Measurements from ENCODE around the gene ELL2.
"Not testable (repeated sequence)": the region's sequence is repeated elsewhere in the genome, so short reads cannot be mapped to it uniquely, and the experiment has no call there.

Gene ELL2

GRCh38 chr5:95907740-95908706, 53.6 kb downstream of the ELL2 start:
- DNase-seq (ENCODE audit: low read depth in 2 of 2): no peak

DNA sequence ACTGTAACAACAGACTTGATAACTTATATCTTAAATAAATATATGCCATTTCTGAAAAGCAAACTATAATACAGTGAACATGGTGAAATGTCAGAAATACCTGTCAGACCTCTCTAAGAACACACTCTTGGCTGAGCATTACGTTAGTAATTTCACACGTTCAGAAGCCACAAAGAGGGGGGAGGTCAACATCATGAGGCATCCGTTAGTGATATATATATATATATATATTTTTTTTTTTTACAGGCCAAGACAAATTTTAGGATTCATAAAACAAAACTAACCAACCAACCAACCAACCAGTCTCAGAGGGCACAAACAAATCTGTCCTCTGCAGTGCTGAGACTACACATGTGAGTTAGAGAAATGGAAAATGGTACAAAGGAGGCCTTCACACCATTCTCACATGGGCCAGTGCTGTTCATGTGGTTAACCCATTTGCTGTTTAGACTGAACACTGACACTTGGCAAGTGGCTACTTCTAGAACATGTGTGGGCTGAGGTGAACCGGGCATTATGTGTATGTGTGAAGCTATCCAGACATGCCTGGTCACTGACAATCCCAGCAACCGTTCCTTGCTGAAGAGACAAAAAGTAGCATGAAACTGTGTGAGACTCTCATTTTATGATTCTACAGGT, 54.5 kb downstream of the ELL2 start:
- DNase-seq (ENCODE audit: low read depth in 2 of 2): no peak

GRCh38 chr5:95906398-95906797, 55.3 kb downstream of the ELL2 start:
- DNase-seq (ENCODE audit: low read depth in 2 of 2): not testable (repeated sequence)

GRCh38 chr5:95904827-95905226, 56.8 kb downstream of the ELL2 start:
- DNase-seq (ENCODE audit: low read depth in 2 of 2): no peak

GRCh38 chr5:95903838-95904237, 57.8 kb downstream of the ELL2 start:
- no peak for DNase-seq (ENCODE audit: low read depth in 2 of 2)

- DNase-seq (ENCODE audit: low read depth in 2 of 2): no peak
These were observed 59.7 kb downstream of the ELL2 start for GRCh38 chr5:95901676-95902627.

GRCh38 chr5:95900383-95900958, 61.2 kb downstream of the ELL2 start:
- DNase-seq (ENCODE audit: low read depth in 2 of 2): no peak

DNA sequence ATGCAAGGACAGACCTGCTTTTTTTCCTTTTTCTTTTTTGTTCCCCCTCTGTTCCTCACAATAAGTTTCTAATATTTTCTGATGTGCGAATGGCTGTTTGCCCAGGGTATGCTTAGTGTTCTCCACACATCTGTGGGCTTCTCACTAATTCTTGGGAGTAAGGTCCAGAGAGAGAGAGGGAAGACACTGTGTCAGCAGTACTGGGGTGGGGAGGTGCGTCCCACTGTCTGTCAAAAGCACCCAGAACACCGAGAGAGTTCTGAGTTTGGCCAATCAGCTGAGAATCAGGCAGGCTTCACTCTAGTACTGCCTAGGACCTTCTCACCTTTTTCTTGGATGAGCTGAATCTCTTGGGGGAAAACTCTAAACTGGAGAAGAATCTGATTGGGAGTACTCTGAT, 61.8 kb downstream of the ELL2 start:
- no peak for DNase-seq (ENCODE audit: low read depth in 2 of 2)

DNA sequence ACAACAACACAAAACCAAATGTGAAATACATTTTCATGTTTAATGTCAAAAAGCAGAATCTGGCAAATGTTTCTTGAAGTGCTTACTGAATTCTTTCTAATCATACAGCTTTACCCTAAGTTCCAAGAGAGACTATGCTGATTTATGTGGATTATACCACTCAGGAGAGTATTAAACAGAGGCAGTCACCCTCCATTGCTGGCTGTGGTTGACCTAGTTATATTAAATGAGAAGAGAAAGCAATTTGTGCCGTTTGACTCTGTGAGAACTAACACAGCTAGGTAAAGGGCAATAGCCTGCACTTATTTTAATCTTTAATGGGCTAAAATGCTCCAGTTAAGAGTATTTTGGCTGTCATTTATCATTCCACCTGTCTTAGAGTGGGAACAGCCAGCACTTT, 62.6 kb downstream of the ELL2 start:
- no peak for DNase-seq (ENCODE audit: low read depth in 2 of 2)

GRCh38 chr5:95895771-95896170, 65.9 kb downstream of the ELL2 start:
- DNase-seq (ENCODE audit: low read depth in 2 of 2): no peak

GRCh38 chr5:95895251-95895650, 66.4 kb downstream of the ELL2 start:
- DNase-seq (ENCODE audit: low read depth in 2 of 2): no peak

DNA sequence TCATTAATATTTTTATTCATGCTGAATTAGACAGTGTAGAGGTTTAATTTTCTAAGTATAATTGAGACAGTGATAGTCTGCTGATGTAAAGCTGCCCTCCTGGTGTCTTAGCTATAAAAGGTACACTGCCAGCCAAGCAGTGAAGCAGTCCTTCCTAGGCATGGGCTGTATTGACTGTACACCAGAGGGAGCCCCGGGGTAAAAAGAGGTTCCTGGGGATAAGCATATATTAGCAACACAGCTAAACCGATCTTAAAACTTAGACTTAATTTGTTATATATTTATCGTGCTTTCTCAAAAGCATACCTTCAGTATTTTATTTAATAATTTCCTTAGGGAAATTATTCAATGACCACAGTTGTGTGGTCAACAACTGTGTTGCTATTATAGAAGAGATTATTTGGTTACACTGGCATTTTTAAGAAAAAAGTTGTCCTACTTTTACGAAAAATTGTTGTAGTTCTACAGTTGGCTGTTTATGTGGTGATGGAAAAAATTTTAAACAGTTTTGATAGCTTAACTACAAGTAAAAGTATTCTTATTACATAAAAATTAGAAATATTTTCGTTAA, 68.8 kb downstream of the ELL2 start:
- no peak for DNase-seq (ENCODE audit: low read depth in 2 of 2)

GRCh38 chr5:95891499-95891898, 70.2 kb downstream of the ELL2 start:
- no peak for DNase-seq (ENCODE audit: low read depth in 2 of 2)

- DNase-seq (ENCODE audit: low read depth in 2 of 2): no peak
These were observed 72.6 kb downstream of the ELL2 start for GRCh38 chr5:95889076-95889475.

DNA sequence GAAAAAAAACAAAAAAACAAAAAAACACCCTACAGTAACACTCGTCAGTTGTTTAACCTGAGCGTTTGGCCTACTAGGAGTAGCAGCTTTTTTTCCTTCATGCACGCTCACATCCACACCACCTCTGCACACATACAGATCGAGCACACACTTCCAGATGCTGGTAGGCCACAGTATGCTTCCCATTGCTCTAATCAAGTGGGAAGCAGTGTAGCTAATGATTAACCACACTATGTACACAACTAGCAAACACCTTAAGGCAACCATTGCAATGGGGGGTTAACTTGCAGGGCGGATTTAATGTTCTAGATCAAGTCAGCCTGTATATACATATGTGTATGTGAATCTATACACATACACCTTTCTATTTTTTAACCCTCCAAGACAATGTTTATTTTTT, 73.7 kb downstream of the ELL2 start:
- no peak for DNase-seq (ENCODE audit: low read depth in 2 of 2)

DNA sequence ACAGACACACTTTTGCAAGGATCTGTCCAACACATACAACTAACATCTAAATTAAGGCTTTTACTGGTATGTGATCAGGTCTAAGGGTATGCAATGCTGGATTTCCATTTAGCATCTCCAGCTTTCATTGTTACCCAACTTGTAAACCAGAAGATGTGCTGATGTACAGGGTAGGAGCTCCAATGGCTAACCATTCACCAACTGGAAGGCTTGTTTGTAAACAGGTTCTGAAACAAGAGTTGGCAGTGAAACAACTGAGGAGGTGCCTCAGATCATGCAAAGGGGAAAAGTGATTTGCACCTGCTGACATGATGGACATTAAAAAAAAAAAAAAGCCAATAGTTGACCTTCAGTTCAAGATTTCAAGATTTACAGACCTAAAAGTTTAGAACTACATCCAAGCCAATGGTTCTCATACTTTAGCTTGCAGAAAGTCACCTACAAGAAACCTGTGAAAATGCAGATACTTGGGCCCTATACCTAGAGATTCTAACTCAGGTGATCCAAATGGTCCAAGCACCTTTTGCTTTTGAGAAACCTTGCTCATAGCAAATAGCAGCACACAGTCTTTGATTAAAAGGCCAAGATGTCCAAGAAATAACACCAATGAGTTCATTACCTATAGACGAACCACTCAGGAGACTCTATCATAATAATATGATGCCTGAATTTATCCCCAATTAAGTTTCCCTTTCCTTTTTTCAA, 75.2 kb downstream of the ELL2 start:
- no peak for DNase-seq (ENCODE audit: low read depth in 2 of 2)

DNA sequence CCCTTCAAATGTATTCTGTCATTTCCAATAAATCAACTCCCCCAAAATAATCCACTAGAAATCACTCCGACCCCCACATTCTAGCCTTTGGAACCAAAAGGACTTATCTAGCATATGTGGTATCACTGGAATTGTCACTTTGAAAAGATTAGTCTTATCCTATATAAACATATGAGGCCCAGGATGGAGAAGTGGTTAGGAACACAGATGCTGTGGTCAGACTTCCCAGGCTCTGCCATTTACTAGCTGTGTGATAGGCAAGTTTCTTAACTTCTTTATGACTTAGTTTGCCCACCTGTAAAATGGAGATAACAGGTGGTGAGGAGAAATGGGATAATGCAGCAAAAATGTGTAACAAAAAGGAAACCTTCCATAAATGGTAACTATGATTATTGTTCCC, 77.1 kb downstream of the ELL2 start:
- DNase-seq (ENCODE audit: low read depth in 2 of 2): no peak

GRCh38 chr5:95884017-95884325, 77.7 kb downstream of the ELL2 start:
- DNase-seq (ENCODE audit: low read depth in 2 of 2): no peak

DNA sequence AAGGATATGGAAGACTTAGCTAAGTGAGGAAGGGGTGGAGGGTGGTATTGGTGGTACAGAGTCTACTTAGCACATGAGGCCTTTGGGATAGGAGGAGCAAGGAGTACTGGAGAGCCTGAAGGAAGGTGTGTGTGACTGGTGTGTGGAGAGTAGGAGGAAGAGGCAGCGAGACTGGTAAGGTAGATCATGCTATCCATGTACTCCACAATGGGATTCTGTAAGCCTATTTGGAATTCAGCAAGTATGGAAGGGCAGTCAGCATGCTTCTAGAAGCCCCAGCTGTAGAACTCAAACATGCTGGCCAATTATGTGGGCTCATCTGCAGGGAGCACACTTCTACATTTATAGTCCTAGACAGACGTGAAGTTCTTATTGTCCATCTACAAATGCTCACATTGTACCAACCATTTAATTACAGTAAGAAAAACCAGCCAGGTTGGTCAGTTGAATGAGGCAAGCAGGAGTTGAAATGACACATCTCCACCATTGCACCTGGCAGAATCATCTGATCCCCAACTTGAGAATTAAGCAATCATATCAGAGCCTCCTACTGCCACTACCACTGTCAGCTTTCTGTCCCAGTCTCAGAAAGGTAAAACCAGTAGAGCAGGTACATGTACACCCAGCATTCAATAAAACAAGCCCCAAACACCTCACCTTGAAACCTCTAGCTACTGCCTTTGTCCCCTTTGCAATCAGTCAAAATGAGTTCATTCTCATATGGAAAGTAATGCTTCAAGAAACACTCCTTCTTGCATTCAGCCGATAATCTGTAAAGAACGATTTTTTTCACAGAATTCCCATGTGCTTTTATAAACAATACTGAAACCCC, 78.2 kb downstream of the ELL2 start:
- DNase-seq (ENCODE audit: low read depth in 2 of 2): no peak

DNA sequence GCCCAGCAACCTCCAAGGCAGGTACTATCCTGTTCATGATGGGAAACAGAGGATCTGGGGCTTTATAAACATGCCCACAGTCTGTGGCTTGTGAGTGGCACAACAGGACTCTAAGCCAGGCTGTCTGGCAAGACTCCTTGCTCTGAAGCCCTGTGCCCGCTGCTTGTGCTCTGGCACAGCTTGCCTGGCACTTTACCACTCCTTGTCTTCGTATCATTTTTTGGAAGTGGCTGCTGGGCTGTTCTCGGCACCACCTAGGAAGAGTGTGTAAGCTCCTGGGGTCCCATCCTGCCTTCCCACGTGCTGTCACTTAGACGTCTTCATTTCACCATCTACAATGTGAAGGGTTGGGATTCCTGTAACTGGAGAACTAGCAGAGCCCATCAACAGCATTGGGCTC, 79.8 kb downstream of the ELL2 start:
- DNase-seq (ENCODE audit: low read depth in 2 of 2): no peak

Data from stimulated activated CD4-positive, alpha-beta T cell treated with anti-CD3 and anti-CD28 coated beads, Interleukin-4, amount 100 ng/mL, for 48 hours (primary cell).